Right lobe of liver (tissue), 6 donors: Measurements from ENCODE around the gene EPHA1. TPM values are rescaled to one million over a fixed set of nuclear protein-coding genes. Genes with fewer than 3 reads are reported as not detected.

Experiments
- ATAC-seq, 4 donors: fragments of 200-7000 bp; cut with Tn5 transposase; one replicate each; pipeline ENCODE4 v1.9.1; 2020; ENCODE audit warnings: mild to moderate bottlenecking in 4 of 4, moderate library complexity in 4 of 4
- DNase-seq, 3 donors: peaks; one replicate each; pipeline ENCODE4 v3.0.0-alpha.2; 2020
- H3K27ac ChIP-seq, 3 donors: fragments of 200-600 bp; one replicate each; pipeline ENCODE4 v1.8.0; 2022
- H3K27me3 ChIP-seq, 2 donors: fragments of 200-600 bp; one replicate each; pipeline ENCODE4 v1.8.0; 2022
- H3K36me3 ChIP-seq, 4 donors: fragments of 200-600 bp; sonication (generic) in 1 of 4; one replicate each; pipeline versions ENCODE4 v1.5.1 to v1.8.0; 2017 to 2022; ENCODE audit warnings: control low read depth in 1 of 4
- H3K4me1 ChIP-seq, 4 donors: fragments of 200-600 bp; sonication (generic) in 1 of 4; one replicate each; pipeline versions ENCODE4 v1.5.1 to v1.8.0; 2017 to 2022; ENCODE audit warnings: control low read depth in 1 of 4
- H3K4me3 ChIP-seq, 3 donors: fragments of 200-600 bp; one replicate each; pipeline ENCODE4 v1.8.0; 2022
- H3K9me3 ChIP-seq, 4 donors: fragments of 200-600 bp; sonication (generic) in 1 of 4; one replicate each; pipeline versions ENCODE4 v1.5.1 to v1.8.0; 2017 to 2022; ENCODE audit warnings: control low read depth in 1 of 4
- CTCF ChIP-seq, 4 donors: fragments of 200-600 bp in 3 of 4; fragments of 450-650 bp in 1 of 4; IDR thresholded peaks; one replicate each; pipeline versions ENCODE4 v1.5.1 to v1.8.0; 2016 to 2022; ENCODE audit warnings: antibody characterized with exemption in 4 of 4, mild to moderate bottlenecking in 2 of 4
- POLR2A ChIP-seq: fragments of 450-650 bp; IDR thresholded peaks from one replicate; pipeline ENCODE4 v1.6.1; 2017; ENCODE audit warnings: antibody characterized with exemption, mild to moderate bottlenecking
- WGBS: methylation state at CpG from one replicate; pipeline ENCODE4 v1.1.6; 2018; ENCODE audit warnings: low coverage, low lambda C conversion rate; ENCODE audit not compliant: insufficient coverage; ENCODE audit errors: missing lambda C conversion rate; 5-methylcytosine and 5-hydroxymethylcytosine counted together
- intact Hi-C, 2 donors: fragments of 100-400 bp; cut with DNase I; formaldehyde crosslinking; loops; one replicate each; pipeline versions ENCODE4 v1.11.2 to v1.14.1; 2022
- total RNA-seq, 6 experiments: library from RNA; depleted of rRNA in 2 of 6; stranded (reverse); fragments of >200 nt in 2 of 6; fragmentation: NEBNext Ultra II Directional in 3 of 6; extraction: Animal tissue kit (Norgen Biotek cat#: 25700) in 3 of 6; gene quantifications; one replicate each; pipeline versions ENCODE4 v1.1.0 to v1.2.4, GENCODE V29; 2016 to 2023
- donor health status: DM: no; HTN: yes; CAD: no.
- donor health status: DM: no; HTN: no; CAD: no.
- donor health status: DM: no; HTN: no; CAD: no.
- donor health status: DM: no; HTN: yes; CAD: no.
- donor health status: DM: no; HTN: yes; CAD: no.

Gene EPHA1
- total RNA-seq, 6 experiments from 2014 or later = 12.6 to 41.3 (median 16.5) TPM

- Histone ChIP-seq H3K9me3 (no peaks in the 10 kb centered on the region), H3K27me3 (no peaks in the 10 kb centered on the region), H3K4me1 (peaks cover 0 to 11% (median 2%) of the 10 kb centered on the region in 4 donors), H3K4me3 (no peak overlapping the region), H3K36me3 (no peaks in the 10 kb centered on the region), H3K27ac (no peak overlapping the region)
- DNase-seq (no peak), ATAC-seq (no peak)
- TF ChIP-seq CTCF (IDR thresholded peaks at IDR 0.05) (no peak), POLR2A (no peak)
- WGBS = 80% methylated on average over 2 of the region's 16 CpGs
- intact Hi-C loops = no loop called here
Measured at GRCh38 chr7:143355450-143356385, 52.9 kb downstream of the EPHA1 start.

GRCh38 chr7:143354965-143355364, 53.7 kb downstream of the EPHA1 start:
- TF ChIP-seq CTCF (IDR thresholded peaks at IDR 0.05) (no peak), POLR2A (no peak)
- Histone ChIP-seq H3K9me3 (no peaks in the 10 kb centered on the region), H3K36me3 (no peaks in the 10 kb centered on the region), H3K27me3 (no peaks in the 10 kb centered on the region), H3K4me3 (no peak overlapping the region), H3K4me1 (peaks cover 0 to 11% (median 2%) of the 10 kb centered on the region in 4 donors), H3K27ac (no peak overlapping the region)
- WGBS = 100% methylated on average over 3 of the region's 8 CpGs
- DNase-seq (no peak), ATAC-seq (no peak)
- intact Hi-C loops = no loop called here

- no peaks in the 10 kb centered on the region for H3K9me3 ChIP-seq
- TF ChIP-seq POLR2A = no peak
- TF ChIP-seq CTCF (IDR thresholded peaks at IDR 0.05) = no peak
- no peak overlapping the region for H3K27ac ChIP-seq
- DNase-seq (no peak), ATAC-seq (no peak)
- no peaks in the 10 kb centered on the region for H3K36me3 ChIP-seq
- intact Hi-C loops = no loop called here
- no peak overlapping the region for H3K4me3 ChIP-seq
- peaks cover 0 to 11% (median 2%) of the 10 kb centered on the region in 4 donors for H3K4me1 ChIP-seq
- 77% methylated on average over 3 of the region's 8 CpGs for WGBS
- H3K27me3 ChIP-seq = no peaks in the 10 kb centered on the region
Measured at GRCh38 chr7:143354376-143354775, 54.3 kb downstream of the EPHA1 start.

GRCh38 chr7:143352531-143353002, 56.1 kb downstream of the EPHA1 start:
- DNase-seq (peak in 2 of 3 donors; percentile 71), ATAC-seq (peak; percentile 89 to 97 (median 93))
- 13% methylated on average over 3 of the region's 11 CpGs for WGBS
- Histone ChIP-seq H3K36me3 (no peaks in the 10 kb centered on the region), H3K4me1 (peaks cover 0 to 11% (median 2%) of the 10 kb centered on the region in 4 donors), H3K27me3 (no peaks in the 10 kb centered on the region), H3K4me3 (peak overlapping the region in 1 of 3 donors; percentile 17), H3K27ac (no peak overlapping the region), H3K9me3 (no peaks in the 10 kb centered on the region)
- TF ChIP-seq POLR2A = no peak
- TF ChIP-seq CTCF (IDR thresholded peaks at IDR 0.05) = no peak
- intact Hi-C loops = no loop called here
